Forelimb muscle (tissue), 1 donor: ENCODE results near the gene NFILZ. TPM values are rescaled to one million over a fixed set of nuclear protein-coding genes. Genes with fewer than 3 reads are reported as not detected.

Experiments
- polyA plus RNA-seq: library from polyadenylated mRNA; unstranded; fragments of 120-200 nt; gene quantifications from one replicate; pipeline ENCODE4 v1.2.1, GENCODE V29; 2013; ENCODE audit not compliant: insufficient read length

Gene NFILZ
- polyA plus RNA-seq, 1 donor: not detected

Other genes with a start within 250 kb of the NFILZ start
- gene RAB11B, start 240.3 kb upstream of the NFILZ start, polyA plus RNA-seq: 69.6 TPM
- 14.9 TPM for gene MARCHF2, start 217.3 kb upstream of the NFILZ start, polyA plus RNA-seq
- 170 TPM for gene HNRNPM, start 185.7 kb upstream of the NFILZ start, polyA plus RNA-seq
- 2.2 TPM for gene PRAM1, start 128.0 kb upstream of the NFILZ start, polyA plus RNA-seq
- gene ZNF414, start 116.5 kb upstream of the NFILZ start, polyA plus RNA-seq: 13.8 TPM
- gene MYO1F, start 53.2 kb upstream of the NFILZ start, polyA plus RNA-seq: 6.7 TPM
- gene ADAMTS10, start 19.9 kb upstream of the NFILZ start, polyA plus RNA-seq: 25.0 TPM
- gene ACTL9, start 68.2 kb downstream of the NFILZ start, polyA plus RNA-seq: not detected
- gene OR2Z1, start 91.0 kb downstream of the NFILZ start, polyA plus RNA-seq: not detected
- 20.6 TPM for gene ZNF558, start 201.7 kb downstream of the NFILZ start, polyA plus RNA-seq
- not detected for gene MBD3L1, start 201.7 kb downstream of the NFILZ start, polyA plus RNA-seq